Jurkat, Clone E6-1 (cell line): Measurements from ENCODE around the gene FAM174B.

Experiments
- DNase-seq: peaks from one replicate; pipeline ENCODE4 v3.0.0-alpha.2; 2011; ENCODE audit warnings: low read depth, low spot score
- H3K4me3 ChIP-seq: 2 replicates; pipeline ENCODE4 v1.5.1; 2011; ENCODE audit warnings: mild to moderate bottlenecking, low read length, control low read depth, moderate library complexity

The FAM174B gene

GRCh38 chr15:92583096-92584034 is 72.2 kb downstream of the FAM174B start:
- no peak overlapping the region for H3K4me3 ChIP-seq
- DNase-seq, result no peak

GRCh38 chr15:92582206-92582605 is 73.4 kb downstream of the FAM174B start:
- DNase-seq, result no peak

GRCh38 chr15:92580933-92581445 is 74.6 kb downstream of the FAM174B start:
- no peak for DNase-seq
- no peak overlapping the region for H3K4me3 ChIP-seq

More at GRCh38 chr15:92582206-92582605, 73.4 kb downstream of the FAM174B start:
- H3K4me3 ChIP-seq, result no peak overlapping the region

- DNase-seq, result no peak
- H3K4me3 ChIP-seq, result no peak overlapping the region
These were observed 75.1 kb downstream of the FAM174B start for GRCh38 chr15:92580521-92580920.

GRCh38 chr15:92579931-92580470 is 75.6 kb downstream of the FAM174B start:
- no peak overlapping the region for H3K4me3 ChIP-seq
- DNase-seq, result no peak

GRCh38 chr15:92579486-92579885 is 76.1 kb downstream of the FAM174B start:
- DNase-seq, result no peak
- no peak overlapping the region for H3K4me3 ChIP-seq

GRCh38 chr15:92578096-92578835 is 77.3 kb downstream of the FAM174B start:
- no peak overlapping the region for H3K4me3 ChIP-seq
- DNase-seq, result no peak

GRCh38 chr15:92576597-92577200 is 78.9 kb downstream of the FAM174B start:
- no peak overlapping the region for H3K4me3 ChIP-seq
- no peak for DNase-seq

- DNase-seq, result no peak
- no peak overlapping the region for H3K4me3 ChIP-seq
These were observed 81.0 kb downstream of the FAM174B start for GRCh38 chr15:92574566-92574965.

GRCh38 chr15:92574161-92574560 is 81.4 kb downstream of the FAM174B start:
- no peak for DNase-seq
- H3K4me3 ChIP-seq, result no peak overlapping the region

GRCh38 chr15:92571824-92572223 is 83.8 kb downstream of the FAM174B start:
- no peak overlapping the region for H3K4me3 ChIP-seq
- DNase-seq, result no peak

- DNase-seq, result no peak
These were observed 85.2 kb downstream of the FAM174B start for GRCh38 chr15:92570391-92570790.

GRCh38 chr15:92569778-92570177 is 85.8 kb downstream of the FAM174B start:
- no peak for DNase-seq
- H3K4me3 ChIP-seq, result no peak overlapping the region

More at GRCh38 chr15:92570391-92570790, 85.2 kb downstream of the FAM174B start:
- H3K4me3 ChIP-seq, result no peak overlapping the region
